ENCODE data around the gene GSN. TPM values are rescaled to one million over a fixed set of nuclear protein-coding genes. Genes with fewer than 3 reads are reported as not detected.
A peak's percentile ranks its signal among the peaks of the same experiment; 100 is the strongest.

GSN gene
- total RNA-seq, 4 donors from 2014 or later: 287 to 1,151 (median 926) TPM

DNA sequence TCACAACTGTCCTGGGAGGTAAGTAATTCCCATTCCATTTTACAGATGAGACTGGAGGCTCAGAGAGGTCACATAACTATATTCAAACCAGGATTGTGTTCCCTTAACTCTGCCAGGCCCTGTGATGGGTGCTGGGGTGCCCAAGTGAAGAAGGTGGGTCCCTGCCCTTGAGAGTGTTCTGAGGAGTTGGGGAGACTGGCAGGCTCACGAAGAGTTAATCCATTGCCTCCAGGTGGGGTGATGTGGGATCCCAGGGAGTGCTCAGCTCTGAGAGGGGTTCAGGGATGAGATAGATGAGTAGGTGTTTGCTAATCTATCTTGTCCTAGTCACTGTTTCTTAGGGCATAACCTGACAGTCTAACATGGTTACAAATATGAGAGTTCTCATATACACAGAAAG is 36.7 kb downstream of the GSN start:
- Histone ChIP-seq H3K4me1 (peaks cover 31 to 94% (median 50%) of the 10 kb centered on the region in 3 donors), H3K27me3 (no peaks in the 10 kb centered on the region), H3K36me3 (peaks cover 0 to 80% (median 18%) of the 10 kb centered on the region in 3 donors), H3K27ac (peak overlapping the region; percentile 66 to 95 (median 89)), H3K4me3 (peak overlapping the region in 3 of 4 donors; percentile 9 to 82 (median 79)), H3K9me3 (no peaks in the 10 kb centered on the region)
- intact Hi-C loops (cut with DNase I): loop anchor here (10.0 kb wide), 1 partner anchor 90 kb away; no protein-coding TSS in a partner anchor
- 67 to 80% methylated on average over 1 of the region's 1 CpG for WGBS, 2 donors
- TF ChIP-seq POLR2A (IDR thresholded peaks at IDR 0.05) (no peak), CTCF (IDR thresholded peaks at IDR 0.05) (no peak)
- DNase-seq: no peak

GRCh38 chr9:121305269-121305994 is 37.5 kb downstream of the GSN start:
- no peaks in the 10 kb centered on the region for H3K27me3 ChIP-seq
- peaks cover 3 to 88% (median 18%) of the 10 kb centered on the region in 3 donors for H3K36me3 ChIP-seq
- H3K4me3 ChIP-seq: peak overlapping the region in 3 of 4 donors; percentile 9 to 82 (median 79)
- DNase-seq: no peak
- peaks cover 31 to 88% (median 48%) of the 10 kb centered on the region in 3 donors for H3K4me1 ChIP-seq
- H3K9me3 ChIP-seq: no peaks in the 10 kb centered on the region
- TF ChIP-seq CTCF (IDR thresholded peaks at IDR 0.05): no peak
- no peak for TF ChIP-seq POLR2A (IDR thresholded peaks at IDR 0.05)
- peak overlapping the region; percentile 10 to 95 (median 89) for H3K27ac ChIP-seq
- intact Hi-C loops (cut with DNase I): loop anchor here (10.0 kb wide), 1 partner anchor 91 kb away; no protein-coding TSS in a partner anchor
- WGBS, 2 donors: 46 to 69% methylated on average over 1 to 13 of the region's 13 CpGs

DNA sequence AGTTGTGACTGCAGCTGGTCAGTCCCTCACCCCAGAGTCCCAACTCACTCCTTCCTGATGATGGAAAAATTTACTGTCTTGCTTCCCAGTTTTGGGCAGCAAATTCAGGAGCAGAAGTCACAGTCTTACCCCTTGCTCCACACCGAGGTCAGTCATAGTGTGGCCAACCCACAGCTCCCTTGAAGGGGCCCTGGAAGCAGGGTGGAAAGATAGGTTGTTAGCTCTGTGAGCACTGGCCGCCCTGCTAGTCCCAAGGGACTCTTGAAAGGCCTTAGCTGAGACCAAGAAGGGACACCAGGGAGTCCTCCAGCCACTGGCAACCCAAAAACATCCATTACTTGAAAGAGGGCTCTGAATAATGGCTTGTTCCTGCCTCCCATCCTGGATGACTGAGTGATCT is 40.0 kb downstream of the GSN start:
- H3K9me3 ChIP-seq: no peaks in the 10 kb centered on the region
- H3K4me3 ChIP-seq: no peak overlapping the region
- no peak for TF ChIP-seq POLR2A (IDR thresholded peaks at IDR 0.05)
- TF ChIP-seq CTCF (IDR thresholded peaks at IDR 0.05): no peak
- no peak for DNase-seq
- intact Hi-C loops (cut with DNase I): loop anchor here (10.0 kb wide), 1 partner anchor 93 kb away; no protein-coding TSS in a partner anchor
- WGBS, 2 donors: 90% methylated on average over 2 of the region's 2 CpGs; no CpG with 5 or more reads in 1 of the 2 donors
- H3K36me3 ChIP-seq: peaks cover 14 to 98% (median 24%) of the 10 kb centered on the region in 3 donors
- peaks cover 21 to 72% (median 29%) of the 10 kb centered on the region in 3 donors for H3K4me1 ChIP-seq
- no peaks in the 10 kb centered on the region for H3K27me3 ChIP-seq
- peak overlapping the region in 2 of 4 donors; percentile 5 to 30 for H3K27ac ChIP-seq

GRCh38 chr9:121308765-121309164 is 40.8 kb downstream of the GSN start:
- peak overlapping the region in 2 of 4 donors; percentile 30 to 46 for H3K27ac ChIP-seq
- DNase-seq: no peak
- peaks cover 16 to 98% (median 32%) of the 10 kb centered on the region in 3 donors for H3K36me3 ChIP-seq
- WGBS, 2 donors: 56 to 80% methylated on average over 1 to 6 of the region's 13 CpGs
- H3K4me1 ChIP-seq: peaks cover 15 to 68% (median 21%) of the 10 kb centered on the region in 3 donors
- H3K4me3 ChIP-seq: no peak overlapping the region
- H3K9me3 ChIP-seq: no peaks in the 10 kb centered on the region
- TF ChIP-seq CTCF (IDR thresholded peaks at IDR 0.05) (no peak), POLR2A (IDR thresholded peaks at IDR 0.05) (no peak)
- H3K27me3 ChIP-seq: no peaks in the 10 kb centered on the region
- intact Hi-C loops (cut with DNase I): loop anchor here (10.0 kb wide), 1 partner anchor 94 kb away; no protein-coding TSS in a partner anchor

DNA sequence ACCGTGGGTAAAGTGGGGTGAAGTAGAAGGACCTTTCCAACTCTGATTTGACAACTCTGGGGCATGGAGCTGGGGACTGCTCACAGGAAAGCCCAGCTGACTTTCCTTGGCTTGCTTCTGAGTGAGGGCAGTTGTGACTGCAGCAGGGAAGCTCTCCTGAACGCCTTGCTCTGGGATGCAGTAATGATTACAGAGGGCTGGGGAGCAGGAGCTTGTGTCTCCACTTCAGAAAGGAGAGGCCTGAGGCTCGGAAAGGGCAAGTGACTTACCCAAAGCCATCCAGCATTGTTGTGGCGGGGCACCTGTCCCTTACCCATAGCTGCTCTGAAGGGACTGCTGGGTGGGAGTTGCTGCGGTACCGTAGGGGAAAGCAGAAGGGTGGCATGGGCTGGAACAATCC is 41.2 kb downstream of the GSN start:
- no peak for DNase-seq
- peaks cover 11 to 64% (median 17%) of the 10 kb centered on the region in 3 donors for H3K4me1 ChIP-seq
- no peak overlapping the region for H3K4me3 ChIP-seq
- H3K9me3 ChIP-seq: no peaks in the 10 kb centered on the region
- TF ChIP-seq CTCF (IDR thresholded peaks at IDR 0.05) (no peak), POLR2A (IDR thresholded peaks at IDR 0.05) (no peak)
- H3K36me3 ChIP-seq: peaks cover 18 to 98% (median 36%) of the 10 kb centered on the region in 3 donors
- H3K27ac ChIP-seq: peak overlapping the region in 3 of 4 donors; percentile 30 to 46 (median 39)
- intact Hi-C loops (cut with DNase I): loop anchor here (10.0 kb wide), 1 partner anchor 94 kb away; no protein-coding TSS in a partner anchor
- WGBS, 2 donors: 89 to 93% methylated on average over 5 of the region's 6 CpGs
- no peaks in the 10 kb centered on the region for H3K27me3 ChIP-seq

All from esophagus squamous epithelium (tissue), 5 donors.